HL-60 (cell line): Measurements from ENCODE around the gene ST6GALNAC3.

ENCODE experiments used
- DNase-seq, 2 experiments: peaks; one replicate each; pipeline ENCODE4 v3.0.0-alpha.2; 2010 to 2020; ENCODE audit warnings: low read depth in 1 of 2, low spot score in 1 of 2
- H3K27ac ChIP-seq: fragments of 250-450 bp; sonication (Bioruptor Pico); replicated peaks from 2 replicates; pipeline ENCODE4 v1.5.1; 2020; ENCODE audit warnings: mild to moderate bottlenecking, moderate library complexity
- H3K27me3 ChIP-seq: fragments of 250-450 bp; sonication (Bioruptor Pico); 2 replicates; pipeline ENCODE4 v1.5.1; 2021; ENCODE audit warnings: mild to moderate bottlenecking, moderate library complexity; ENCODE audit not compliant: insufficient read depth, poor library complexity, severe bottlenecking
- H3K4me3 ChIP-seq: replicated peaks from 2 replicates; pipeline ENCODE4 v1.5.1; 2011; ENCODE audit warnings: mild to moderate bottlenecking, control low read depth, low read length; ENCODE audit not compliant: insufficient read depth
- CTCF ChIP-seq: IDR thresholded peaks from one replicate; pipeline ENCODE4 v1.5.1; 2011; ENCODE audit warnings: low read length, control low read depth, inconsistent platforms; ENCODE audit not compliant: insufficient read depth
- GABPA ChIP-seq: IDR thresholded peaks from 2 replicates; pipeline ENCODE4 v1.6.1; 2012; ENCODE audit warnings: low read depth
- POLR2AphosphoS5 ChIP-seq: IDR thresholded peaks from 2 replicates; pipeline ENCODE4 v1.6.1; 2012; ENCODE audit warnings: low read depth
- REST ChIP-seq: IDR thresholded peaks from 2 replicates; pipeline ENCODE4 v1.6.1; 2012; ENCODE audit warnings: low read depth; ENCODE audit not compliant: insufficient replicate concordance
- SPI1 ChIP-seq: IDR thresholded peaks from 2 replicates; pipeline ENCODE4 v1.6.1; 2012; ENCODE audit warnings: low read depth, mild to moderate bottlenecking, borderline replicate concordance

The ST6GALNAC3 gene

GRCh38 chr1:76593618-76594017, 519.1 kb downstream of the ST6GALNAC3 start:
- Histone ChIP-seq H3K27me3 (no peaks in the 10 kb centered on the region), H3K4me3 (no peak overlapping the region), H3K27ac (no peak overlapping the region)
- TF ChIP-seq REST (no peak), CTCF (no peak)
- DNase-seq, result no peak

GRCh38 chr1:76595024-76595423, 520.5 kb downstream of the ST6GALNAC3 start:
- Histone ChIP-seq H3K27me3 (no peaks in the 10 kb centered on the region), H3K4me3 (no peak overlapping the region), H3K27ac (no peak overlapping the region)
- no peak for DNase-seq
- TF ChIP-seq CTCF (no peak), GABPA (no peak), POLR2AphosphoS5 (no peak), SPI1 (no peak), REST (no peak)

GRCh38 chr1:76601465-76601864, 526.9 kb downstream of the ST6GALNAC3 start:
- H3K27ac ChIP-seq, result no peak overlapping the region
- no peak overlapping the region for H3K4me3 ChIP-seq
- DNase-seq, result no peak
- TF ChIP-seq GABPA, result no peak
- TF ChIP-seq SPI1, result no peak
- no peak for TF ChIP-seq POLR2AphosphoS5
- no peak for TF ChIP-seq CTCF
- no peak for TF ChIP-seq REST
- H3K27me3 ChIP-seq, result no peaks in the 10 kb centered on the region
